Neural cell (in vitro differentiated cells): ENCODE results near the gene CDH1.

ENCODE experiments used
- CTCF ChIP-seq: fragments of 450-650 bp; IDR thresholded peaks from 2 replicates; pipeline ENCODE4 v1.5.1; 2014; ENCODE audit warnings: antibody characterized with exemption, mild to moderate bottlenecking, moderate library complexity; ENCODE audit not compliant: poor library complexity, severe bottlenecking
- EZH2 ChIP-seq: fragments of 200-600, 300-800 bp; shearing (Covaris generic), sonication (generic); IDR thresholded peaks from 2 replicates; pipeline ENCODE4 v1.6.1; 2014; ENCODE audit warnings: antibody characterized with exemption, low read length, borderline replicate concordance, mild to moderate bottlenecking; ENCODE audit not compliant: insufficient read depth, poor library complexity, severe bottlenecking
- RAD21 ChIP-seq: fragments of 450-650 bp; conservative IDR thresholded peaks from 2 replicates; pipeline ENCODE4 v1.6.1; 2014; ENCODE audit warnings: antibody characterized with exemption, mild to moderate bottlenecking, moderate library complexity
- REST ChIP-seq: IDR thresholded peaks from 2 replicates; pipeline ENCODE4 v1.6.1; 2012; ENCODE audit warnings: borderline replicate concordance
- SMC3 ChIP-seq: fragments of 450-650 bp; conservative IDR thresholded peaks from 2 replicates; pipeline ENCODE4 v1.6.1; 2014; ENCODE audit warnings: antibody characterized with exemption, mild to moderate bottlenecking, moderate library complexity; ENCODE audit not compliant: poor library complexity
- TAF1 ChIP-seq: IDR thresholded peaks from 2 replicates; pipeline ENCODE4 v1.6.1; 2012; ENCODE audit warnings: low read depth

- TF ChIP-seq CTCF (no peak), REST (no peak), EZH2 (no peak), SMC3 (no peak), TAF1 (no peak), RAD21 (no peak)
Measured at GRCh38 chr16:68806981-68807380, 69.9 kb downstream of the CDH1 start.
